ENCODE data around the gene GAL3ST2.
"Not testable (repeated sequence)": the region's sequence is repeated elsewhere in the genome, so short reads cannot be mapped to it uniquely, and the experiment has no call there.

Gene GAL3ST2

GRCh38 chr2:241788135-241788534 lies 11.5 kb downstream of the GAL3ST2 start:
- no peak overlapping the region for H3K4me3 ChIP-seq (ENCODE audit: low read depth in 1 of 2, low read length in 1 of 2)
- no peaks in the 10 kb centered on the region for H3K9me3 ChIP-seq
- no peak overlapping the region for H3K27ac ChIP-seq
- no peaks in the 10 kb centered on the region for H3K36me3 ChIP-seq
- H3K27me3 ChIP-seq: peaks cover 17% of the 10 kb centered on the region
- TF ChIP-seq, protein P1, sequence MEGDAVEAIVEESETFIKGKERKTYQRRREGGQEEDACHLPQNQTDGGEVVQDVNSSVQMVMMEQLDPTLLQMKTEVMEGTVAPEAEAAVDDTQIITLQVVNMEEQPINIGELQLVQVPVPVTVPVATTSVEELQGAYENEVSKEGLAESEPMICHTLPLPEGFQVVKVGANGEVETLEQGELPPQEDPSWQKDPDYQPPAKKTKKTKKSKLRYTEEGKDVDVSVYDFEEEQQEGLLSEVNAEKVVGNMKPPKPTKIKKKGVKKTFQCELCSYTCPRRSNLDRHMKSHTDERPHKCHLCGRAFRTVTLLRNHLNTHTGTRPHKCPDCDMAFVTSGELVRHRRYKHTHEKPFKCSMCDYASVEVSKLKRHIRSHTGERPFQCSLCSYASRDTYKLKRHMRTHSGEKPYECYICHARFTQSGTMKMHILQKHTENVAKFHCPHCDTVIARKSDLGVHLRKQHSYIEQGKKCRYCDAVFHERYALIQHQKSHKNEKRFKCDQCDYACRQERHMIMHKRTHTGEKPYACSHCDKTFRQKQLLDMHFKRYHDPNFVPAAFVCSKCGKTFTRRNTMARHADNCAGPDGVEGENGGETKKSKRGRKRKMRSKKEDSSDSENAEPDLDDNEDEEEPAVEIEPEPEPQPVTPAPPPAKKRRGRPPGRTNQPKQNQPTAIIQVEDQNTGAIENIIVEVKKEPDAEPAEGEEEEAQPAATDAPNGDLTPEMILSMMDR (IDR thresholded peaks at IDR 0.05): no peak
- H3K4me1 ChIP-seq (ENCODE audit: control insufficient read depth in 1 of 2, insufficient read depth in 1 of 2, low read depth in 1 of 2, low read length in 1 of 2): no peaks in the 10 kb centered on the region

GRCh38 chr2:241788572-241788971 lies 11.9 kb downstream of the GAL3ST2 start:
- Histone ChIP-seq H3K27me3 (peaks cover 17% of the 10 kb centered on the region), H3K27ac (no peak overlapping the region), H3K4me1 (ENCODE audit: control insufficient read depth in 1 of 2, insufficient read depth in 1 of 2, low read depth in 1 of 2, low read length in 1 of 2) (no peaks in the 10 kb centered on the region), H3K9me3 (no peaks in the 10 kb centered on the region), H3K4me3 (ENCODE audit: low read depth in 1 of 2, low read length in 1 of 2) (no peak overlapping the region), H3K36me3 (no peaks in the 10 kb centered on the region)
- TF ChIP-seq, protein P1 (IDR thresholded peaks at IDR 0.05): no peak

DNA sequence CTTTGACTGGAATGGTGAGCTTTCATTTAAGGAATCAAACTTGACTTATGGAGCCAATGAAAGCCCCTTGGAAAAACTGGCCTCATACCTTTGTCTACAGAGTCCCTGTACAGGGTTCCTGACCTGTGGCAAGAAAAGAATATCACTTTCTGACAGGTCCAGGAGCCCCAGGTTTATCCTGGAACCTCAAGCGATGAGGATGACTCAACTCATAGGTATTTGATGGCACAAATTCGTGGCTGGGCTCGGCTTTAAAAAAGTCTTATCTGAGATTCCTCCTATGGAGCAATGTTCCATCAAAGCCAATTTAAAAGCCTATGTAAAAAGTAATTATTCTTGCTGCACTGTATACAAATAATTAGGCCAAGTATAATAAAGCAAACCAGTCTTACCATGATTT lies 14.8 kb downstream of the GAL3ST2 start:
- H3K27ac ChIP-seq; H3K36me3 ChIP-seq; H3K4me3 ChIP-seq (ENCODE audit: low read depth in 1 of 2, low read length in 1 of 2); H3K9me3 ChIP-seq; H3K4me1 ChIP-seq (ENCODE audit: control insufficient read depth in 1 of 2, insufficient read depth in 1 of 2, low read depth in 1 of 2, low read length in 1 of 2): not testable (repeated sequence)
- peaks cover 17% of the 10 kb centered on the region for H3K27me3 ChIP-seq

- TF ChIP-seq, protein P1 (IDR thresholded peaks at IDR 0.05): no peak
- peaks cover 9% of the 10 kb centered on the region for H3K27me3 ChIP-seq
- H3K27ac ChIP-seq: no peak overlapping the region
- H3K4me3 ChIP-seq (ENCODE audit: low read depth in 1 of 2, low read length in 1 of 2): no peak overlapping the region
- no peaks in the 10 kb centered on the region for H3K4me1 ChIP-seq (ENCODE audit: control insufficient read depth in 1 of 2, insufficient read depth in 1 of 2, low read depth in 1 of 2, low read length in 1 of 2)
- H3K36me3 ChIP-seq: no peaks in the 10 kb centered on the region
- H3K9me3 ChIP-seq: no peaks in the 10 kb centered on the region
Observed at GRCh38 chr2:241793385-241793784, 16.8 kb downstream of the GAL3ST2 start.

DNA sequence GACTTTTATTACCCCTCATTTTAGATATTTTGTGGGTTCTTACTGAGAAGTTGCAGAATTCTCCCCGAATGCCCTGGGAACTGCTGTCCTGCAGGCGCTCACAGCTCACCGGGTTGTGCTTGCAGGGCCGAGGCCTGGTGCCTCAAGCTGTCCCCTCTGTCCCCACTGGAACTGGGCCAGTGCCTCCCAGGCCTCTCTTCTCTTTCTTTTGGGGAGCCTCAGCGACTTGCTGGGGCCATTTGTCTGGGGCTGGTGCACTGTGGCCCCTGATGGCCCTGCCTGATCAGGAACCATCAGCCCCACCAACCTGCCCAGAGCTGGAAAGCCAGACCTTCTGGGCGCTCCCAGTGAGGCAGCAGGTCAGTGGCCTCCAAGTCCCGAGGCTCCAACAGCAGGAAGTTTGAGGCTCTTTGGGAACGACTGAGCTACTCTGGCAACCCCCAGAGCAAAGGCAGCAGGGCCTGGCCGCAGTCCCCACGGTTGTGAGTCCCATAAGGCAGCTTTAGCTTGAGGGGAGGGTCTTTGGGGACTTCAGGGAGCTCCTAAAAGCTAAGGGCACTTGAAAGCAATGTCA lies 17.7 kb downstream of the GAL3ST2 start:
- TF ChIP-seq, protein P1 (IDR thresholded peaks at IDR 0.05): no peak
- Histone ChIP-seq H3K9me3 (no peaks in the 10 kb centered on the region), H3K4me3 (ENCODE audit: low read depth in 1 of 2, low read length in 1 of 2) (no peak overlapping the region), H3K27me3 (peaks cover 9% of the 10 kb centered on the region), H3K4me1 (ENCODE audit: control insufficient read depth in 1 of 2, insufficient read depth in 1 of 2, low read depth in 1 of 2, low read length in 1 of 2) (no peaks in the 10 kb centered on the region), H3K27ac (no peak overlapping the region), H3K36me3 (no peaks in the 10 kb centered on the region)

- H3K36me3 ChIP-seq: no peaks in the 10 kb centered on the region
- TF ChIP-seq, protein P1 (IDR thresholded peaks at IDR 0.05): no peak
- no peaks in the 10 kb centered on the region for H3K4me1 ChIP-seq (ENCODE audit: control insufficient read depth in 1 of 2, insufficient read depth in 1 of 2, low read depth in 1 of 2, low read length in 1 of 2)
- H3K27me3 ChIP-seq: peaks cover 9% of the 10 kb centered on the region
- H3K9me3 ChIP-seq: no peaks in the 10 kb centered on the region
- H3K27ac ChIP-seq: no peak overlapping the region
- no peak overlapping the region for H3K4me3 ChIP-seq (ENCODE audit: low read depth in 1 of 2, low read length in 1 of 2)
Observed at GRCh38 chr2:241795021-241795999, 18.7 kb downstream of the GAL3ST2 start.

All from neutrophil (primary cell).